ENCODE measurements around the gene EML5. TPM values are rescaled to one million over a fixed set of nuclear protein-coding genes. Genes with fewer than 3 reads are reported as not detected.

Gene EML5
- polyA plus RNA-seq, 3 donors, result not detected

GRCh38 chr14:88831284-88831683 lies 38.5 kb upstream of the EML5 start:
- no peak for TF ChIP-seq CTCF (IDR thresholded peaks at IDR 0.05)
- Histone ChIP-seq H3K79me2 (ENCODE audit: insufficient read depth, low read length) (no peaks in the 10 kb centered on the region), H3K27ac (ENCODE audit: low read depth in 1 of 2, low read length in 2 of 2) (no peak overlapping the region), H3K9me3 (replicated peaks in 1 of 2; ENCODE audit: control insufficient read depth in 1 of 2, insufficient read depth in 1 of 2, low read length in 2 of 2) (no peaks in the 10 kb centered on the region), H3K4me2 (replicated peaks; ENCODE audit: extremely low read depth, low read length, poor library complexity, severe bottlenecking) (no peak overlapping the region), H3K36me3 (replicated peaks in 1 of 2; ENCODE audit: control insufficient read depth in 1 of 2, insufficient read depth in 2 of 2, low read length in 2 of 2) (no peaks in the 10 kb centered on the region), H2AFZ (ENCODE audit: insufficient read depth, low read depth, low read length, poor library complexity, severe bottlenecking) (no peak overlapping the region), H4K20me1 (ENCODE audit: insufficient read depth, low read length) (no peaks in the 10 kb centered on the region), H3K4me3 (replicated peaks in 1 of 3; ENCODE audit: low read depth in 2 of 3, low read length in 3 of 3) (no peak overlapping the region), H3K4me1 (ENCODE audit: control insufficient read depth in 1 of 2, insufficient read depth in 2 of 2, low read length in 2 of 2) (peaks cover 11 to 14% of the 10 kb centered on the region in 2 donors), H3K27me3 (ENCODE audit: control insufficient read depth in 2 of 2, insufficient read depth in 2 of 2, low read length in 2 of 2) (no peaks in the 10 kb centered on the region), H3K9ac (ENCODE audit: insufficient read depth, low read length, poor library complexity, severe bottlenecking) (no peak overlapping the region)
- Mint-ChIP-seq H3K4me3 (no peak overlapping the region), H3K4me1 (peaks cover 27% of the 10 kb centered on the region), H3K27ac (no peak overlapping the region), H3K27me3 (ENCODE audit: low read depth in 3 of 3) (no peaks in the 10 kb centered on the region), H3K36me3 (no peaks in the 10 kb centered on the region), H3K9me3 (no peaks in the 10 kb centered on the region)
- intact Hi-C loops (cut with micrococcal nuclease), result no loop called here
- no peak for DNase-seq

- Histone ChIP-seq H3K9me3 (replicated peaks in 1 of 2; ENCODE audit: control insufficient read depth in 1 of 2, insufficient read depth in 1 of 2, low read length in 2 of 2) (no peaks in the 10 kb centered on the region), H3K9ac (ENCODE audit: insufficient read depth, low read length, poor library complexity, severe bottlenecking) (no peak overlapping the region), H3K79me2 (ENCODE audit: insufficient read depth, low read length) (no peaks in the 10 kb centered on the region), H3K4me3 (replicated peaks in 1 of 3; ENCODE audit: low read depth in 2 of 3, low read length in 3 of 3) (no peak overlapping the region), H3K36me3 (replicated peaks in 1 of 2; ENCODE audit: control insufficient read depth in 1 of 2, insufficient read depth in 2 of 2, low read length in 2 of 2) (no peaks in the 10 kb centered on the region), H2AFZ (ENCODE audit: insufficient read depth, low read depth, low read length, poor library complexity, severe bottlenecking) (peak overlapping the region; percentile 7), H3K27ac (ENCODE audit: low read depth in 1 of 2, low read length in 2 of 2) (no peak overlapping the region), H3K4me1 (ENCODE audit: control insufficient read depth in 1 of 2, insufficient read depth in 2 of 2, low read length in 2 of 2) (peaks cover 17 to 22% of the 10 kb centered on the region in 2 donors), H3K4me2 (replicated peaks; ENCODE audit: extremely low read depth, low read length, poor library complexity, severe bottlenecking) (peak overlapping the region; percentile 3), H4K20me1 (ENCODE audit: insufficient read depth, low read length) (no peaks in the 10 kb centered on the region), H3K27me3 (ENCODE audit: control insufficient read depth in 2 of 2, insufficient read depth in 2 of 2, low read length in 2 of 2) (no peaks in the 10 kb centered on the region)
- intact Hi-C loops (cut with micrococcal nuclease), result no loop called here
- Mint-ChIP-seq H3K4me1 (peaks cover 34% of the 10 kb centered on the region), H3K27me3 (ENCODE audit: low read depth in 3 of 3) (no peaks in the 10 kb centered on the region), H3K36me3 (no peaks in the 10 kb centered on the region), H3K4me3 (no peak overlapping the region), H3K27ac (no peak overlapping the region), H3K9me3 (no peaks in the 10 kb centered on the region)
- DNase-seq, result peak in 1 of 3 donors; percentile 7
- no peak for TF ChIP-seq CTCF (IDR thresholded peaks at IDR 0.05)
- no CpG with 5 or more reads among the region's 4 CpGs for WGBS (ENCODE audit: insufficient coverage)
Measured at GRCh38 chr14:88829685-88830302, 37.0 kb upstream of the EML5 start.
